Neutrophil (primary cell): ENCODE data around the gene FNDC4.

Source experiments
- H3K27ac ChIP-seq: fragments of 200-600 bp; sonication (generic); 2 replicates; pipeline ENCODE4 v1.5.1; 2016; ENCODE audit warnings: mild to moderate bottlenecking, moderate library complexity
- H3K27me3 ChIP-seq: fragments of 200-600 bp; sonication (generic); 2 replicates; pipeline ENCODE4 v1.6.0; 2016; ENCODE audit warnings: mild to moderate bottlenecking
- H3K36me3 ChIP-seq: fragments of 200-600 bp; sonication (generic); 2 replicates; pipeline ENCODE4 v1.5.1; 2017
- H3K4me1 ChIP-seq, 2 experiments: fragments of 200-600 bp in 1 of 2; sonication (generic) in 1 of 2; 1 replicate in 1 of 2; 2 replicates in 1 of 2; pipeline versions ENCODE4 v1.5.1 to v1.6.1; 2013 to 2016; ENCODE audit warnings: low read depth in 1 of 2, low read length in 1 of 2, mild to moderate bottlenecking in 1 of 2, moderate library complexity in 1 of 2; ENCODE audit not compliant: control insufficient read depth in 1 of 2, insufficient read depth in 1 of 2
- H3K4me3 ChIP-seq, 2 experiments: fragments of 200-600 bp in 1 of 2; sonication (generic) in 1 of 2; 1 replicate in 1 of 2; 2 replicates in 1 of 2; pipeline ENCODE4 v1.5.1; 2013 to 2016; ENCODE audit warnings: low read depth in 1 of 2, low read length in 1 of 2, mild to moderate bottlenecking in 1 of 2, moderate library complexity in 1 of 2
- H3K9me3 ChIP-seq: fragments of 200-600 bp; sonication (generic); 2 replicates; pipeline ENCODE4 v1.5.1; 2016
- TF ChIP-seq, protein P1 (sequence below): fragments of 200-600 bp; sonication (generic); IDR thresholded peaks from 2 replicates; pipeline ENCODE4 v1.5.1; 2016; ENCODE audit warnings: antibody characterized with exemption

The FNDC4 gene

DNA sequence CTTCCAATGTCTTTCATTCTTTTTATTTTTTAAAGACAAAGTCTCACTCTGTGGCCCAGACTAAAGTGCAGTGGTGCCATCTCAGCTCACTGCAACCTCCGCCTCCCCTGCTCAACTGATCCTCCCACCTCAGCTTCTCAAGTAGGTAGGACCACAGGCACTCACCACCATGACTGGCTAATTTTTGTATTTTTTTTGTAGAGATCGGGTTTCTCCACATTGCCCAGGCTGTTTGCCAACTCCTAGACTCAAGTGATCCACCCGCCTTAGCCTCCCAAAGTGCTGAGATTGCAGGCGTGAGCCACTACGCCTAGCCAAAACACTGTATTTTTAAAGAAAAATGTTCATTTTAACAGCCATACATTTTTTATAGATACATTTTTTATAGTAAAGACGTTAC is 14.3 kb upstream of the FNDC4 start:
- TF ChIP-seq, protein P1, sequence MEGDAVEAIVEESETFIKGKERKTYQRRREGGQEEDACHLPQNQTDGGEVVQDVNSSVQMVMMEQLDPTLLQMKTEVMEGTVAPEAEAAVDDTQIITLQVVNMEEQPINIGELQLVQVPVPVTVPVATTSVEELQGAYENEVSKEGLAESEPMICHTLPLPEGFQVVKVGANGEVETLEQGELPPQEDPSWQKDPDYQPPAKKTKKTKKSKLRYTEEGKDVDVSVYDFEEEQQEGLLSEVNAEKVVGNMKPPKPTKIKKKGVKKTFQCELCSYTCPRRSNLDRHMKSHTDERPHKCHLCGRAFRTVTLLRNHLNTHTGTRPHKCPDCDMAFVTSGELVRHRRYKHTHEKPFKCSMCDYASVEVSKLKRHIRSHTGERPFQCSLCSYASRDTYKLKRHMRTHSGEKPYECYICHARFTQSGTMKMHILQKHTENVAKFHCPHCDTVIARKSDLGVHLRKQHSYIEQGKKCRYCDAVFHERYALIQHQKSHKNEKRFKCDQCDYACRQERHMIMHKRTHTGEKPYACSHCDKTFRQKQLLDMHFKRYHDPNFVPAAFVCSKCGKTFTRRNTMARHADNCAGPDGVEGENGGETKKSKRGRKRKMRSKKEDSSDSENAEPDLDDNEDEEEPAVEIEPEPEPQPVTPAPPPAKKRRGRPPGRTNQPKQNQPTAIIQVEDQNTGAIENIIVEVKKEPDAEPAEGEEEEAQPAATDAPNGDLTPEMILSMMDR, result no peak
- Histone ChIP-seq H3K27me3 (peaks cover 46% of the 10 kb centered on the region), H3K27ac (no peak overlapping the region), H3K36me3 (no peaks in the 10 kb centered on the region), H3K4me3 (no peak overlapping the region), H3K4me1 (no peaks in the 10 kb centered on the region), H3K9me3 (no peaks in the 10 kb centered on the region)

DNA sequence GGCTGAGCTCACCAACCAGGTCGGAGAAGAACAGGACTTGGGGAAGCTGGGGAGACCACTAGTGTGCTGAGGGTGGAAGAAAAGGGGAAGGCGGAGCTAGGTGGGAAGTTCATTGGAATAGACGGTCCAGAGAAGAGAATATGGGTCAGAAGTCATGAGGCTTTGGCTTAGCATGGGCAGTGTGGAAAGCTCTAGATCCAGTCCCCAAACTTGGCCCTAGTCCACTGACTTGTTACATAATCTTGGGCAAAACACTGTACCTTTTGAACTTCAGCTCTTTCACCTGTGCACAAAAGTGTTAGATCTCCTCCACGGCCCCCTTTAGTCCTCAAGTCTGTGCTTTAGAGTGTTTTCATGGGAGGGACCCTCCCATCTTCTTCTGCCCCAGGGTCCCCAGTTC is 12.3 kb upstream of the FNDC4 start:
- peaks cover 39% of the 10 kb centered on the region for H3K27me3 ChIP-seq
- TF ChIP-seq, protein P1, result no peak
- no peaks in the 10 kb centered on the region for H3K9me3 ChIP-seq
- H3K27ac ChIP-seq, result no peak overlapping the region
- H3K36me3 ChIP-seq, result no peaks in the 10 kb centered on the region
- H3K4me1 ChIP-seq, result no peaks in the 10 kb centered on the region
- H3K4me3 ChIP-seq, result no peak overlapping the region

- H3K36me3 ChIP-seq, result no peaks in the 10 kb centered on the region
- H3K4me1 ChIP-seq, result no peaks in the 10 kb centered on the region
- no peak overlapping the region for H3K4me3 ChIP-seq
- TF ChIP-seq, protein P1, result no peak
- no peak overlapping the region for H3K27ac ChIP-seq
- H3K9me3 ChIP-seq, result no peaks in the 10 kb centered on the region
- H3K27me3 ChIP-seq, result peaks cover 44% of the 10 kb centered on the region
Observed at GRCh38 chr2:27506587-27506986, 11.6 kb upstream of the FNDC4 start.

- no peaks in the 10 kb centered on the region for H3K9me3 ChIP-seq
- H3K4me1 ChIP-seq, result no peaks in the 10 kb centered on the region
- H3K27ac ChIP-seq, result no peak overlapping the region
- peaks cover 36% of the 10 kb centered on the region for H3K27me3 ChIP-seq
- TF ChIP-seq, protein P1, result no peak
- H3K36me3 ChIP-seq, result no peaks in the 10 kb centered on the region
- H3K4me3 ChIP-seq, result no peak overlapping the region
Observed at GRCh38 chr2:27502142-27502541, 7.1 kb upstream of the FNDC4 start.

DNA sequence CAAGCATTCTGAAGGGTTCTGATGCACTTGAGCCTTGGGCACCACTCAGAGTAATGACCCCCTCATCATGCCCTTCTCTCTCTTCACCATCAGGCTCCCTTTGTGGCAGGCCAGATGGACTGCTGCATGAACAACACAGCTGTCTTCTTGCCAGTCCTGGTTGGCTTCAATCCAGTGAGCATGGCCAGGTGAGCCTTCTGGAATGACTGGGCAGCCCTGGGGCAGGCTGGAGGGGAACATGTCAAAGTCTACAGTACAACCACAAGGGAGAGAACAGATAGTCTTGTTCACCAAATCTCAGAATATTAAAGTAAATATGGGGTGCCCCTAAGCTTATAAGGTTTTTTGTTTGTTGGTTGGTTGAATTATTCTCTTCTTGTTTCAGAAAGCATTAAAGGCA is 6.0 kb upstream of the FNDC4 start:
- Histone ChIP-seq H3K4me3 (no peak overlapping the region), H3K36me3 (no peaks in the 10 kb centered on the region), H3K27me3 (peaks cover 47% of the 10 kb centered on the region), H3K4me1 (no peaks in the 10 kb centered on the region), H3K9me3 (no peaks in the 10 kb centered on the region), H3K27ac (no peak overlapping the region)
- TF ChIP-seq, protein P1, result no peak

- TF ChIP-seq, protein P1, result no peak
- H3K36me3 ChIP-seq, result no peaks in the 10 kb centered on the region
- no peak overlapping the region for H3K4me3 ChIP-seq
- peaks cover 68% of the 10 kb centered on the region for H3K27me3 ChIP-seq
- no peak overlapping the region for H3K27ac ChIP-seq
- H3K4me1 ChIP-seq, result peaks cover 4 to 10% of the 10 kb centered on the region in 2 experiments
- no peaks in the 10 kb centered on the region for H3K9me3 ChIP-seq
Observed at GRCh38 chr2:27498975-27499374, 4.0 kb upstream of the FNDC4 start.
